GM23338 (cell line): Measurements from ENCODE around the gene GIPC2. TPM values are rescaled to one million over a fixed set of nuclear protein-coding genes. Genes with fewer than 3 reads are reported as not detected.

ENCODE experiments used
- ATAC-seq: fragments of 200-7000 bp; cut with Tn5 transposase; 3 replicates; pipeline ENCODE4 v1.9.1; 2020
- DNase-seq: peaks from one replicate; pipeline ENCODE4 v3.0.0-alpha.2; 2015; ENCODE audit warnings: low spot score
- H2AFZ ChIP-seq: fragments of 200-600 bp; sonication (generic); 2 replicates; pipeline ENCODE4 v1.8.0; 2016; ENCODE audit warnings: antibody characterized with exemption, mild to moderate bottlenecking, moderate library complexity
- H3F3A ChIP-seq: fragments of 200-600 bp; sonication (generic); replicated peaks from 2 replicates; pipeline ENCODE4 v1.8.0; 2017; ENCODE audit warnings: antibody characterized with exemption, mixed run types, low read depth
- H3K27ac ChIP-seq: fragments of 200-600 bp; sonication (generic); 2 replicates; pipeline ENCODE4 v1.6.1; 2016; ENCODE audit warnings: low read depth
- H3K27me3 ChIP-seq: fragments of 200-600 bp; sonication (generic); 2 replicates; pipeline ENCODE4 v1.8.0; 2016; ENCODE audit warnings: mild to moderate bottlenecking, mixed run types, moderate library complexity; ENCODE audit not compliant: insufficient read depth
- H3K36me3 ChIP-seq: fragments of 200-600 bp; sonication (generic); 2 replicates; pipeline ENCODE4 v1.8.0; 2016; ENCODE audit warnings: mild to moderate bottlenecking; ENCODE audit not compliant: insufficient read depth
- H3K4me1 ChIP-seq: fragments of 200-600 bp; sonication (generic); 2 replicates; pipeline ENCODE4 v1.8.0; 2016; ENCODE audit warnings: mild to moderate bottlenecking, moderate library complexity; ENCODE audit not compliant: insufficient read depth
- H3K4me2 ChIP-seq: fragments of 200-600 bp; sonication (generic); 2 replicates; pipeline ENCODE4 v1.7.1; 2017; ENCODE audit warnings: mixed run types
- H3K4me3 ChIP-seq: fragments of 200-600 bp; sonication (generic); 2 replicates; pipeline ENCODE4 v1.6.1; 2016; ENCODE audit warnings: mixed run types
- H3K79me2 ChIP-seq: fragments of 200-600 bp; sonication (generic); replicated peaks from 2 replicates; pipeline ENCODE4 v1.8.0; 2017; ENCODE audit warnings: mild to moderate bottlenecking; ENCODE audit not compliant: insufficient read depth
- H3K9me2 ChIP-seq: fragments of 200-600 bp; sonication (generic); 2 replicates; pipeline ENCODE4 v1.8.0; 2017; ENCODE audit not compliant: insufficient read depth
- H4K20me1 ChIP-seq: fragments of 200-600 bp; sonication (generic); replicated peaks from 2 replicates; pipeline ENCODE4 v1.8.0; 2017; ENCODE audit warnings: mild to moderate bottlenecking; ENCODE audit not compliant: insufficient read depth
- H3K27ac Mint-ChIP-seq: 2 replicates; pipeline ENCODE4 v1.8.0; 2020; ENCODE audit warnings: inconsistent platforms, mild to moderate bottlenecking, moderate library complexity, mixed read lengths
- H3K27me3 Mint-ChIP-seq: 3 replicates; pipeline ENCODE4 v1.8.0; 2022; ENCODE audit warnings: low read depth, mild to moderate bottlenecking, moderate library complexity, mixed read lengths, inconsistent platforms; ENCODE audit not compliant: insufficient read depth, poor library complexity
- H3K36me3 Mint-ChIP-seq: 3 replicates; pipeline ENCODE4 v1.8.0; 2021; ENCODE audit warnings: low read depth, mild to moderate bottlenecking, inconsistent platforms, moderate library complexity, mixed read lengths
- H3K4me1 Mint-ChIP-seq: 3 replicates; pipeline ENCODE4 v1.8.0; 2020; ENCODE audit warnings: mild to moderate bottlenecking, inconsistent platforms, mixed read lengths
- H3K4me3 Mint-ChIP-seq: 3 replicates; pipeline ENCODE4 v1.8.0; 2021; ENCODE audit warnings: moderate library complexity, mild to moderate bottlenecking, inconsistent platforms, mixed read lengths
- H3K9me3 Mint-ChIP-seq: 3 replicates; pipeline ENCODE4 v1.8.0; 2020; ENCODE audit warnings: moderate library complexity, mild to moderate bottlenecking, inconsistent platforms, mixed read lengths
- CREB1 ChIP-seq: fragments of 250-450 bp; sonication (Bioruptor Pico); IDR thresholded peaks from 2 replicates; pipeline ENCODE4 v1.5.0; 2020; ENCODE audit warnings: low read depth, mild to moderate bottlenecking, moderate library complexity
- CTCF ChIP-seq, 2 experiments: fragments of 200-600 bp in 1 of 2; sonication (generic) in 1 of 2; conservative IDR thresholded peaks; 2 replicates each; pipeline versions ENCODE4 v1.5.1 to v1.6.1; 2016 to 2017; ENCODE audit warnings: antibody characterized with exemption in 2 of 2, low read depth in 2 of 2, mild to moderate bottlenecking in 2 of 2, moderate library complexity in 1 of 2
- ETS1 ChIP-seq: IDR thresholded peaks from 2 replicates; pipeline ENCODE4 v1.6.1; 2016; ENCODE audit warnings: antibody characterized with exemption
- EZH2 ChIP-seq: fragments of 200-600 bp; sonication (generic); IDR thresholded peaks from one replicate; pipeline ENCODE4 v1.8.0; 2017; ENCODE audit warnings: antibody characterized with exemption, mild to moderate bottlenecking, low read depth; ENCODE audit not compliant: unreplicated experiment
- EZH2phosphoT487 ChIP-seq: fragments of 200-600 bp; sonication (generic); IDR thresholded peaks from one replicate; pipeline ENCODE4 v1.8.1; 2018; ENCODE audit warnings: antibody characterized with exemption; ENCODE audit not compliant: unreplicated experiment
- JUNB ChIP-seq: IDR thresholded peaks from one replicate; pipeline ENCODE4 v1.6.1; 2016; ENCODE audit warnings: antibody characterized with exemption; ENCODE audit not compliant: unreplicated experiment
- NANOG ChIP-seq: IDR thresholded peaks from 2 replicates; pipeline ENCODE4 v1.6.1; 2016; ENCODE audit warnings: antibody characterized with exemption, borderline replicate concordance
- POLR2AphosphoS5 ChIP-seq: IDR thresholded peaks from 2 replicates; pipeline ENCODE4 v1.6.1; 2016; ENCODE audit warnings: antibody characterized with exemption, low read depth
- REST ChIP-seq: IDR thresholded peaks from one replicate; pipeline ENCODE4 v1.6.1; 2018; ENCODE audit warnings: antibody characterized with exemption; ENCODE audit not compliant: unreplicated experiment
- STAT1 ChIP-seq: IDR thresholded peaks from one replicate; pipeline ENCODE4 v1.6.1; 2016; ENCODE audit warnings: antibody characterized with exemption; ENCODE audit not compliant: unreplicated experiment
- ZNF114 ChIP-seq: fragments of 250-450 bp; sonication (Bioruptor Pico); IDR thresholded peaks from 2 replicates; pipeline ENCODE4 v1.5.0; 2020; ENCODE audit warnings: mild to moderate bottlenecking, moderate library complexity
- ZNF331 ChIP-seq: fragments of 250-450 bp; sonication (Bioruptor Pico); IDR thresholded peaks from 2 replicates; pipeline ENCODE4 v1.5.0; 2020; ENCODE audit warnings: low read depth, mild to moderate bottlenecking, moderate library complexity
- ZNF462 ChIP-seq: fragments of 250-450 bp; sonication (Bioruptor Pico); IDR thresholded peaks from 2 replicates; pipeline ENCODE4 v1.5.0; 2020; ENCODE audit warnings: mild to moderate bottlenecking, moderate library complexity
- polyA plus RNA-seq: library from polyadenylated mRNA; unstranded; fragments of >200 nt; fragmentation: Nextera tagmentation; extraction: Ambion mirVana; gene quantifications from 2 replicates; pipeline ENCODE4 v1.2.1, GENCODE V29; 2016
- total RNA-seq: library from RNA; depleted of rRNA; stranded (reverse); fragments of >200 nt; shearing (Covaris generic); gene quantifications from 2 replicates; pipeline ENCODE4 v1.2.3, GENCODE V29; 2014

The GIPC2 gene
- total and polyA plus RNA-seq, 2 experiments from 2014 or later, result 1.2 to 1.5 TPM

GRCh38 chr1:78054559-78054958, 8.8 kb downstream of the GIPC2 start:
- Histone ChIP-seq H3K4me3 (no peak overlapping the region), H3K4me2 (no peak overlapping the region), H3K79me2 (no peaks in the 10 kb centered on the region), H3K27me3 (no peaks in the 10 kb centered on the region), H3K4me1 (peaks cover 4% of the 10 kb centered on the region; the same call in 1 of the 2 replicates), H2AFZ (no peak overlapping the region), H3K27ac (no peak overlapping the region), H4K20me1 (no peaks in the 10 kb centered on the region), H3K9me2 (0 out of 2 replicates have a peak, but pooled peaks cover 3% of the 10 kb centered on the region), H3F3A (no peaks in the 10 kb centered on the region), H3K36me3 (no peaks in the 10 kb centered on the region)
- Mint-ChIP-seq H3K4me3 (no peak overlapping the region), H3K4me1 (no peaks in the 10 kb centered on the region), H3K27me3 (peaks cover 2% of the 10 kb centered on the region), H3K27ac (no peak overlapping the region), H3K36me3 (no peaks in the 10 kb centered on the region), H3K9me3 (no peaks in the 10 kb centered on the region)
- TF ChIP-seq ZNF331 (CRISPR knock-in tag) (no peak), EZH2phosphoT487 (no peak), ZNF114 (CRISPR knock-in tag) (no peak), POLR2AphosphoS5 (no peak), JUNB (no peak), CREB1 (CRISPR knock-in tag) (no peak), ETS1 (no peak), ZNF462 (no peak), NANOG (no peak), STAT1 (no peak), CTCF (conservative IDR thresholded peaks at IDR 0.05; ENCODE audit: low read depth in 2 of 2) (no peak), EZH2 (no peak), REST (no peak)
- no peak for ATAC-seq
- DNase-seq, result no peak
